Fibroblast of pulmonary artery (primary cell): Measurements from ENCODE around the gene DDX39B.

ENCODE experiments used
- DNase-seq: peaks from one replicate; pipeline ENCODE4 v3.0.0-alpha.2; 2010; ENCODE audit warnings: low read depth
- H3K4me3 ChIP-seq: replicated peaks from 2 replicates; pipeline ENCODE4 v1.5.1; 2011; ENCODE audit warnings: low read depth, mild to moderate bottlenecking, control low read depth, low read length, moderate library complexity
- TF ChIP-seq, protein P1 (sequence below): IDR thresholded peaks from 2 replicates; pipeline ENCODE4 v1.5.1; 2011; ENCODE audit warnings: mild to moderate bottlenecking, control low read depth, low read length, inconsistent platforms; ENCODE audit errors: missing control alignments

Gene DDX39B

GRCh38 chr6:31535538-31536324 is 6.1 kb downstream of the DDX39B start:
- DNase-seq: no peak
- TF ChIP-seq, protein P1, sequence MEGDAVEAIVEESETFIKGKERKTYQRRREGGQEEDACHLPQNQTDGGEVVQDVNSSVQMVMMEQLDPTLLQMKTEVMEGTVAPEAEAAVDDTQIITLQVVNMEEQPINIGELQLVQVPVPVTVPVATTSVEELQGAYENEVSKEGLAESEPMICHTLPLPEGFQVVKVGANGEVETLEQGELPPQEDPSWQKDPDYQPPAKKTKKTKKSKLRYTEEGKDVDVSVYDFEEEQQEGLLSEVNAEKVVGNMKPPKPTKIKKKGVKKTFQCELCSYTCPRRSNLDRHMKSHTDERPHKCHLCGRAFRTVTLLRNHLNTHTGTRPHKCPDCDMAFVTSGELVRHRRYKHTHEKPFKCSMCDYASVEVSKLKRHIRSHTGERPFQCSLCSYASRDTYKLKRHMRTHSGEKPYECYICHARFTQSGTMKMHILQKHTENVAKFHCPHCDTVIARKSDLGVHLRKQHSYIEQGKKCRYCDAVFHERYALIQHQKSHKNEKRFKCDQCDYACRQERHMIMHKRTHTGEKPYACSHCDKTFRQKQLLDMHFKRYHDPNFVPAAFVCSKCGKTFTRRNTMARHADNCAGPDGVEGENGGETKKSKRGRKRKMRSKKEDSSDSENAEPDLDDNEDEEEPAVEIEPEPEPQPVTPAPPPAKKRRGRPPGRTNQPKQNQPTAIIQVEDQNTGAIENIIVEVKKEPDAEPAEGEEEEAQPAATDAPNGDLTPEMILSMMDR: no peak
- H3K4me3 ChIP-seq: no peak overlapping the region

GRCh38 chr6:31534521-31535040 is 7.2 kb downstream of the DDX39B start:
- DNase-seq: no peak
- TF ChIP-seq, protein P1: no peak
- no peak overlapping the region for H3K4me3 ChIP-seq

DNA sequence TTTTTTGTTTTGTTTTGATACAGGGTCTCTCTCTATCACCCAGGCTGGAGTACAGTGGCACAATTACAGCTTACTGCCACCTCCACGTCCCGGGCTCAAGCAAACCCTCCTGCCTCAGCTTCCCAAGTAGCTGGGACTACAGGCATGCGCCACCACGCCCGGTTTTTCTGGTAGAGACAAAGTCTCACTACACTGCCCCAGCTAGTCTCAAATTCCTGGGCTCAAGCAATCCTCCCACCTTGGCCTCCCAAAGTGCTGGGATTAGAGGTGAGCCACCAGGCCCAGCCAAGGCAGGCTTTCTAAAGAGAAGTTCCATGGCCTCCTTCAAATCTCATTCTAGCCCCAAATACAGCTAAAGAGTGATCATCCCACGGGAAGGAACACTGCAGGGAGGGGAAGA is 7.8 kb downstream of the DDX39B start:
- TF ChIP-seq, protein P1: no peak
- DNase-seq: no peak
- H3K4me3 ChIP-seq: no peak overlapping the region

DNA sequence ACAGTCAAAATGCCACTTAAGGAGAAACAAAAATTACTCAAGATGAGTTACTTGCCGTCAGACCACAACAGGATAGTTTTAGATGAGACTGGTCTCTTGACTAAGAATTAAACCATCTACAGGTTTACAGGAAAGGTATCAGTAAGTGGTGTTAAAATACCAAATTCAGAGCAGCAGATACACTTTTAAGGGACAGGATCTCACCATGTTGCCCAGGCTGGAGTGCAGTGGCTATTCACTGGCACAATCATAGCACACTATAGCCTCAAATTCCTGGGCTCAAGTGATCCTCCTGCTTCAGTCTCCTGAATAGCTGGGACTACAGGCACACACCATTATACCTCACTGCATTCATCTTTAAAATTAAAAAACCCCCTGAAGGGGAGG is 8.4 kb downstream of the DDX39B start:
- DNase-seq: no peak
- TF ChIP-seq, protein P1: no peak
- no peak overlapping the region for H3K4me3 ChIP-seq

GRCh38 chr6:31532644-31533454 is 9.0 kb downstream of the DDX39B start:
- H3K4me3 ChIP-seq: no peak overlapping the region

DNA sequence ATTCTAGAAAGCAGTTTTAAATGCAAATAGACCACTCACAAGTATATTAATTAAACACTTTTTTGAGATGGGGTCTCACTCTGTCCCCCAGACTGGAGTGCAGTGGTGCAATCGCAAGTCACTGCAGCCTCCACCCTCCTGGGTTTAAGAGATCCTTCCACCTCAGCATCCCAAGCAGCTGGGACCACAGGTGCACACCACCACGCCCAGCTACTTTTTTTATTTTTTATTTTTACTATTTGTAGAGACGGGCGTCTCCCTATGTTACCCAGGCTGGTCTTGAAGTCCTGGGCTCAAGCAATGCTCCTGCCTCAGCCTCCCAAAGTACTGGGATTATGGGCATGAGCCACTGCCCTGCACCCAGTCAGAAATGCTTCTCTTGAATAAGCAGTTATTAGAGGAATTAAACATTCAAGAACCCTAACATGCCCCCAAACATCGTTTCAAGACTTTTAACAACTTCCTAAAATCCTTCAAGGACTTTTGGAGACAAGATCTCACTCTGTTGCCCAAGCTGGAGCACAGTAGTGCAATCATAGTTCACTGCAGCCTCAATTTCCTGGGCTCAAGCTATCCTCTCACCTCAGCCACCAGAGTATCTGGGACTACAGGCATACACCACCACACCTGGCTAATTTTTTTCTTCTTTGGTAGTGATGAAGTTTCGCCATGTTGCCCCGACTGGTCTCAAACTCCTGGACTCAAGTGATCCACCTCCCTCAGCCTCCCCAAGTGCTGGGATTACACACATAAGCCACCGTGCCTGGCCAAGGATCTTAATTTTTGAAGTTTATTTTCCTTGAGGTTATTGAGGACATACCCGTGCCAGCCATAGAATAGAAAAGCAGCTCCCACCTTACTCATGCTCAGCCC is 9.8 kb downstream of the DDX39B start:
- no peak for DNase-seq
- H3K4me3 ChIP-seq: no peak overlapping the region
- TF ChIP-seq, protein P1: no peak

More at GRCh38 chr6:31532644-31533454, 9.0 kb downstream of the DDX39B start:
- TF ChIP-seq, protein P1: no peak
- DNase-seq: no peak
